PFSK-1 (cell line): Measurements from ENCODE around the gene PLAC9.

ENCODE experiments used
- FOXP2 ChIP-seq: optimal IDR thresholded peaks from 2 replicates; pipeline ENCODE3; 2011; ENCODE audit warnings: borderline replicate concordance, control low read depth, inconsistent platforms; ENCODE audit not compliant: insufficient read depth; ENCODE audit errors: extremely low read length, extremely low read depth
- POLR2AphosphoS5 ChIP-seq: IDR thresholded peaks from 2 replicates; pipeline ENCODE4 v1.6.1; 2012; ENCODE audit warnings: low read depth, mild to moderate bottlenecking, control low read depth, low read length, moderate library complexity
- REST ChIP-seq, 2 experiments: IDR thresholded peaks; 2 replicates each; pipeline versions ENCODE4 v1.6.1 to v1.8.0; 2011 to 2012; ENCODE audit warnings: low read depth in 2 of 2, low read length in 2 of 2, control low read depth in 1 of 2, inconsistent platforms in 1 of 2, mild to moderate bottlenecking in 1 of 2, moderate library complexity in 1 of 2; ENCODE audit not compliant: insufficient read depth in 1 of 2
- SIN3A ChIP-seq: IDR thresholded peaks from 2 replicates; pipeline ENCODE4 v1.6.1; 2012; ENCODE audit warnings: mild to moderate bottlenecking, low read length, moderate library complexity, borderline replicate concordance; ENCODE audit not compliant: insufficient read depth
- TAF1 ChIP-seq: IDR thresholded peaks from 2 replicates; pipeline ENCODE4 v1.6.1; 2012; ENCODE audit warnings: low read length, control low read depth, borderline replicate concordance; ENCODE audit not compliant: insufficient read depth

Gene PLAC9

GRCh38 chr10:80192553-80192952, 60.0 kb downstream of the PLAC9 start:
- TF ChIP-seq REST (IDR thresholded peaks at IDR 0.05; ENCODE audit: insufficient read depth in 1 of 2, low read depth in 2 of 2, low read length in 2 of 2) (no peak), FOXP2 (no peak), SIN3A (no peak), TAF1 (no peak), POLR2AphosphoS5 (no peak)

DNA sequence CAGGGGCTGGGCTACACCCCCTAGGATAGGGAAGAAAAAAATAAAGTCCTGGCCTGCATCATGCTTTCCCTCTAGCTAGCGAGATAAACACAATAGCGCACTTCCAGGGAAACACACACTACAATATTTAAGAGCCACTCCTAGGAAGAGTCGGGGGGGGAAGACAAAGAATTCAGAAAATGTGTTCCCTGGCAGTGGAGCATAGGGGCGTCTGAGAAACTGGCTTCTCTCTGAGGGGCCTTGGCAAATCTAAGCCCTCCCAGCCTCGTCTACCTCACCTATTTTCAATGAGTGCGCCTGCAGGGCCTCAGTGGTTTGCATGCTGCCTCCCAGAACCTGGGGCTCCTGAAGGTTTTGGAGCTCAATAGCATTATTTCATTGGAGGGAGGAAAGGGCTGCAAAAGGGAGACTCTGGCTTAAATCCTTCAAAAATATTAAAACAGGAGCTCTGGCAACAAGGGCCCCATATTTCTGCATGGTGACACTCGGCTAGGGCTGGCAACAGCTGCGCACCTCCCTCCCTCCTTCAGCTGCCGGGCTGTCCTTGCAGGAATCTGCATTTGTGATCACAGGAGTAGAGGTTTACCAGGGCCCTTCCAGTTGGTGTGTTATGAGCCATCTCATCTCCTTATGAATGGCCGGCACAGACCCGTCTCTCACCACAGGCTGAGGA, 62.0 kb downstream of the PLAC9 start:
- no peak for TF ChIP-seq SIN3A
